Central memory CD4-positive, alpha-beta T cell (primary cell): ENCODE data around the gene HBD.

Experiments used
- DNase-seq: peaks from one replicate; pipeline ENCODE4 v3.0.0; 2022

HBD gene

DNA sequence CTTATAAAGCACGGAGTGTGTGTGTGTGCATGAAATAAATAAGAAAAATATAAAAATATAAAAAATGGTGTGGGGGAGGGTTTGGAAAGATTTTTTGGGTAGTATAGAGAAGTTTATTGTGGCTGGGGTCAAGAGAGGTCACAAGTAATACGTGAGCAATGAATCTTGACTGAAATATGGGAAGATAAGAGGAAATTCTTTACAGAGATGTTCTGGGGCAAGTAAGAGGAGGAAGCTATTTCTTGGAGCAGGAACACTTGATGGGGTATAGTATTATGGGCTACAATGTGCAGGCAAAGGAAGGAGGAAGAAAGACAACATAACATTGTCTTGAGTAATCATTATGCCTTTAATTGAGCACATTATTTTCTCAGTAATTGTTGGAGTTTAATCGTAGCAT lies 2.1 kb downstream of the HBD start:
- DNase-seq: no peak

DNA sequence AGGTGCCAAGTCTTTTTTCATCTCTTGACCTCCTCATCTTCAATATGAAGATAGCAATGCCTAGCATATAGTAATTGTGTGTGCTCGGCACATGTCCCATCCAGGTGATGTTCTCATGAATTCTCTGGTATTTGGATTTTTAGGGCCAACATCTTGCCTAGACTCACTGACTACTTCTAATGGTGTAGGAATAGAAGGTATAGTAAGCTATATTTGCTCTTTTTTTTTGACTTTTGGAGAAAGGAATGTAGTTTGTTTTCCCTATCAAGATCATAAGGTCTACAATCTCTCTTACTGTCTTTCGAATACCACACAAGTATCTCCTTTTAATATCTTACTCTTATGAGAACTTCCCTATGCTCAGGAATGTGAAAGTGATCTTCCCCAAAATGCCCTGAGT lies 3.2 kb downstream of the HBD start:
- no peak for DNase-seq

DNA sequence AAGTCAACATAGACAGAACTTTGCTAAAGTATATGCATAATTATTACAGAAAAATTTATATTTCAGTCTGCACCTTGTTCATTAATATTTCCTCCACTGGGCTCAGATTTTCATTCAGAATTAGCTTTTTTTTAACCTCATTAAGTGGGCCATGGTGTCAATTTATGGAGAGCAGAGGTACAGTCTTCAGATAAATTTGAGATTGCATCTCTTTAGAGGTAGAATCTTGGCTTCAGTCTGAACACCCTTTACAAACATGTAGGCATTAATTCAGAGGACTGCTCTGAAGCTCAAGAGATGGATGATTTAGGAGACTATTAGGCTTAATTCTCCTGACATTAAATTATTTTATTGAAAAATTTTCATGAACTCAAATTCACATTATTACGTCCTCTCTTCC lies 4.0 kb downstream of the HBD start:
- DNase-seq: no peak

DNA sequence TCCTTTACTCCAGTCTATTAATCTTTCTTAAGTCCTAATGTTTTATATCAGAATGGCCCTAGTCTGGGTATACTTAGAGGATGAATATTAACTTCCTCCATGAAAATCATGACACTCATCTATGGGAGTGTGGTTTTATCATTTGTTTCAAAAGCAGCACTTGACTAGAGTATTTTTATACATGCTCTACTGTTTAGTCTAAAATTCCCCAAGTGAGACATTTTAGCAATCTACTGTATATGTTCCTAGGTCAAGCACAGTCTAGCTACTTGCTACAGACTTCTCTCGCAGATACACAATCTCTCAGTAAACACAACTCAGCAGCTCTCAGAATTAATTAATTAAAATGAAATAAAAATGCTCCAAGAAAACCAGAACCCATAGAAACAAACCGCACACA lies 4.5 kb downstream of the HBD start:
- DNase-seq: no peak

DNA sequence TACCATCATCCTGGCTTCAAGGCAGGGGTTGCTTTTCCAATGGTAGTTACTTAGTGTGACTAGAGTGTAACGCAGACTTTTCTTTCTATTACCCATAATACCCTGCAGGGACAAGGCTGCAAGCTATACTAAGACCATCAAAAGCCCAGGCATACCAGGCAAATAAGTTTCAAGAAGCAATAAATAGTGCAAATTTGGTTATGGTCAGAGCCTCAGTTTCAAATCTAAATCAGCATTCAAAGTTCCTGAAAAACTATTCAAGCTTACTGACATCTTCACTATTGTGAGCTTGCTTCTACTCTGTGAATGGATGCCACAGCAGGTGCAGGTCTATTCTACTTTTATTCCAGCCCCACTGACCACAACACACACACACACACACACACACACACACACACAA lies 4.9 kb downstream of the HBD start:
- no peak for DNase-seq

DNA sequence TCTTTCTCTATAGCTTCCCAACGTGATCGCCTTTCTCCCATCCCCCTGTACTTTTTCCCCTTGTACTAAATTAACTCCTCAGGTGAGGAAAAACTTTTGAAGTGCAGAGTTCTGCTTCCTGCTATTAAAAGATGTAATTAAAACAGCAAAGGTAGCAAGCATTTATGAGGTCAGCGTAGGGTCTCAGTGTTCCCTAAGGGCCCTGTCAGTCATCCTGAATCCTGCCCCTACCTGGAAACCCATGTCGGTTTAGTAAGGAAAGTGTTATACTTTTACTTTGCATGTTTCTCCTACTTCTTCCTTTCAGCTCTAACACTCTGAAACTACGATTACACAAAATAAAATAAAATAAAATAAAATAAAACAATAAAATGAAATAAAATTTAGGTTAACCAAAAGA lies 6.2 kb downstream of the HBD start:
- DNase-seq: no peak

DNA sequence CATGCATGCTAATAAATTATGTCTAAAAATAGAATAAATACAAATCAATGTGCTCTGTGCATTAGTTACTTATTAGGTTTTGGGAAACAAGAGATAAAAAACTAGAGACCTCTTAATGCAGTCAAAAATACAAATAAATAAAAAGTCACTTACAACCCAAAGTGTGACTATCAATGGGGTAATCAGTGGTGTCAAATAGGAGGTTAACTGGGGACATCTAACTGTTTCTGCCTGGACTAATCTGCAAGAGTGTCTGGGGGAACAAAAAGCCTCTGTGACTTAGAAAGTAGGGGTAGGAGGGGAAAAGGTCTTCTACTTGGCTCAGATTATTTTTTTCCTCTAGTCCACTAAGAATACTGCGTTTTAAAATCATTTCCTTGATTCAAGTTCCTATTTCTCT lies 6.6 kb downstream of the HBD start:
- no peak for DNase-seq

DNA sequence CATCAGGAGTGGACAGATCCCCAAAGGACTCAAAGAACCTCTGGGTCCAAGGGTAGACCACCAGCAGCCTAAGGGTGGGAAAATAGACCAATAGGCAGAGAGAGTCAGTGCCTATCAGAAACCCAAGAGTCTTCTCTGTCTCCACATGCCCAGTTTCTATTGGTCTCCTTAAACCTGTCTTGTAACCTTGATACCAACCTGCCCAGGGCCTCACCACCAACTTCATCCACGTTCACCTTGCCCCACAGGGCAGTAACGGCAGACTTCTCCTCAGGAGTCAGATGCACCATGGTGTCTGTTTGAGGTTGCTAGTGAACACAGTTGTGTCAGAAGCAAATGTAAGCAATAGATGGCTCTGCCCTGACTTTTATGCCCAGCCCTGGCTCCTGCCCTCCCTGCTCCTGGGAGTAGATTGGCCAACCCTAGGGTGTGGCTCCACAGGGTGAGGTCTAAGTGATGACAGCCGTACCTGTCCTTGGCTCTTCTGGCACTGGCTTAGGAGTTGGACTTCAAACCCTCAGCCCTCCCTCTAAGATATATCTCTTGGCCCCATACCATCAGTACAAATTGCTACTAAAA lies 7.5 kb downstream of the HBD start, which contains the start of gene HBB:
HBB (minus strand) TSS at position 340 of the 579 bp plus-strand sequence; CDS start at position 290, 50 bp downstream.
- DNase-seq: no peak

DNA sequence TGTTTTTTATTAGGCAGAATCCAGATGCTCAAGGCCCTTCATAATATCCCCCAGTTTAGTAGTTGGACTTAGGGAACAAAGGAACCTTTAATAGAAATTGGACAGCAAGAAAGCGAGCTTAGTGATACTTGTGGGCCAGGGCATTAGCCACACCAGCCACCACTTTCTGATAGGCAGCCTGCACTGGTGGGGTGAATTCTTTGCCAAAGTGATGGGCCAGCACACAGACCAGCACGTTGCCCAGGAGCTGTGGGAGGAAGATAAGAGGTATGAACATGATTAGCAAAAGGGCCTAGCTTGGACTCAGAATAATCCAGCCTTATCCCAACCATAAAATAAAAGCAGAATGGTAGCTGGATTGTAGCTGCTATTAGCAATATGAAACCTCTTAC lies 8.8 kb downstream of the HBD start:
- DNase-seq: no peak

DNA sequence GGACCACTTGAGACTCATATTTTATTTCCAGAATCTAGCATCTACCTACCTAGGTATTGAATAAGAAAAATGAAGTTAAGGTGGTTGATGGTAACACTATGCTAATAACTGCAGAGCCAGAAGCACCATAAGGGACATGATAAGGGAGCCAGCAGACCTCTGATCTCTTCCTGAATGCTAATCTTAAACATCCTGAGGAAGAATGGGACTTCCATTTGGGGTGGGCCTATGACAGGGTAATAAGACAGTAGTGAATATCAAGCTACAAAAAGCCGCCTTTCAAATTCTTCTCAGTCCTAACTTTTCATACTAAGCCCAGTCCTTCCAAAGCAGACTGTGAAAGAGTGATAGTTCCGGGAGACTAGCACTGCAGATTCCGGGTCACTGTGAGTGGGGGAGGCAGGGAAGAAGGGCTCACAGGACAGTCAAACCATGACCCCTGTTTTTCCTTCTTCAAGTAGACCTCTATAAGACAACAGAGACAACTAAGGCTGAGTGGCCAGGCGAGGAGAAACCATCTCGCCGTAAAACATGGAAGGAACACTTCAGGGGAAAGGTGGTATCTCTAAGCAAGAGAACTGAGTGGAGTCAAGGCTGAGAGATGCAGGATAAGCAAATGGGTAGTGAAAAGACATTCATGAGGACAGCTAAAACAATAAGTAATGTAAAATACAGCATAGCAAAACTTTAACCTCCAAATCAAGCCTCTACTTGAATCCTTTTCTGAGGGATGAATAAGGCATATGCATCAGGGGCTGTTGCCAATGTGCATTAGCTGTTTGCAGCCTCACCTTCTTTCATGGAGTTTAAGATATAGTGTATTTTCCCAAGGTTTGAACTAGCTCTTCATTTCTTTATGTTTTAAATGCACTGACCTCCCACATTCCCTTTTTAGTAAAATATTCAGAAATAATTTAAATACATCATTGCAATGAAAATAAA lies 9.5 kb downstream of the HBD start:
- no peak for DNase-seq

DNA sequence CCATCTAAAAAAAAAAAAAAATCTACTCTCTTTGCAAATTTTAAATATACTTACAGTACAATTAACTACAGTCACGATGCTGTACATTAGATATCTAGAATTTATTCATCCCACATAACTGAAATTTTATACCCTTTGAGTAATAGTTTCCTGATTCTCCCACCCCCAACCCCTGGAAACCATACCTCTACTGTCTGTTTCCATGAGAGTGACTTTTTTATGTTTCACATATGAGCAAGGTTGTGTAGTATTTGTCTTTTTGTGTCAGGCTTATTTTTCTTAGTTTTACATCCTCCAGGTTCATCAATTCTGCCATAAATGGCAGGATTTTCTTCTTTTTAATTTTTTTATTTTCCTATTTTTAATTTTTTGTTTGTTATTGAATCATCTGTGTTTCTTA lies 10.6 kb downstream of the HBD start:
- DNase-seq: no peak

DNA sequence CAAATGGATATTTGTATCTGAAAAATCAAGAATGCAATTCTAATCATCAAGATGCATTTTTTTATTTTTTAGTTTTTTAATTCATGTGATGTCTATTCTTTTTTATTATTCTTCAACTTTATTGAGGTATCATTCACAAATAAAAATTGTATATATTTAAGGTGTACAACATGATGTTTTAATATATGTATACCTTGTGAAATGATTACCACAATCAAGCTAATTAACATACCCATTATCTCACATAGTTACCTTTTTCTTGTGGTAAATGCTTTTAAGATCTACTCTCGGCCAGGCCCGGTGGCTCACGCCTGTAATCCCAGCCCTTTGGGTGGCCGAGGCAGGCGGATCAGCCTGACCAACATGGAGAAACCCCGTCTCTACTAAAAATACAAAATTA lies 11.1 kb downstream of the HBD start:
- no peak for DNase-seq

DNA sequence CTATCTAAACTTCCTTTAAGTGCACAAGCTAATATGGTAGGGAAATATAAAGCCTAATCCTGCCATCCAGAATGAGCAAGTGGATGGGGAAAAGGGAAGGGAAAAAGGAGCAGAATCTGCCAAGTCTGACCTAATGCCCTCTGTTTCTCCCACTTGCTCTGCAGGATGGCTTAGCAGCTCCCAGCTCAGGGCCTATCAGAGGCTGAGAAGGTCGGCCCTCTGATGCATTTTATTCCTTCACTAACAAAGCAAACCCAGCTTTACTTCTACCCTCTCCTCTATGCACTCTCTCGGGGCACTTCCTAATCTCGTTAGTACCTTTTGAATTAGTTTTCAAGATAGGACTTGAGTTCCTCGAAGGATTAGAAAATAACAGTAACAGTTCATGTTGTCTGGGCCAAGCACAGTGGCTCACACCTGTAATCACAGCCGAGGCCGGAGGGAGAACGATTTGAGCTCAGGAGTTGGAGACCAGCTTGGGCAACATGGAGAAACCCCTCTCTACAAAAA lies 23.9 kb downstream of the HBD start:
- DNase-seq: no peak

DNA sequence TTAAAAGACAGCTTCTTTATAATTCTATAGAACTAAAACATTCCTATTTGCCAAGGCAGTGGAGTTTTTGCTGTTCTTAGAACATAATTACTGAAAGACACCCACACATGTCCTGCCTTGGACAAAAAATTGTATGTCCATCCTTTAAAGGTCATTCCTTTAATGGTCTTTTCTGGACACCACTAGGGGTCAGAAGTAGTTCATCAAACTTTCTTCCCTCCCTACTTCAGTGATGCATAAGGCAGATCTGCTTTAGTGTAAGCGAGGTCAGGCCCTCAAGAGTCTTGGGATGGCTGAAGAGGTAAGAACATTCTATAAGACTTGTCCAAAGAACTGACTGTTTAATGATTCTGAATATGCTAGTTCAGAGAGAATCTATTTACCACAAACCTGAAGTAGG lies 29.5 kb downstream of the HBD start:
- no peak for DNase-seq

DNA sequence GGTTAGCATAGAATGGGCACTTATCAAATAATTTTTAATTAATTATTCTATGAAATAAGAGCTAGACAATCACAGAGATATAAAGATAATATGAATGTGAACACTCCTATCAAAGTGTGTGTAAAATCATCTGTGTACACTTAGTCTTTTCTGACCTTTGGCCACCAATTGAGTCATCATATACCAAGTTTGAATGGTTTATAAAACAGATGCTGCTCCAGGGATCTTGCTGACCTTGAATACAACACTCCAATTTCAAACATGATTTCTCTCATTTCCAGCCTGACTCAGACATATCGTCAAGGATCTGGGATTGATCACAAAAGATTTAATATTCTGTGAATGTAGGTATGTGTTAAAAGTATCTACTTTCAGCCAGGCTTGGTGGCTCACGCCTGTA lies 30.9 kb downstream of the HBD start:
- DNase-seq: no peak

DNA sequence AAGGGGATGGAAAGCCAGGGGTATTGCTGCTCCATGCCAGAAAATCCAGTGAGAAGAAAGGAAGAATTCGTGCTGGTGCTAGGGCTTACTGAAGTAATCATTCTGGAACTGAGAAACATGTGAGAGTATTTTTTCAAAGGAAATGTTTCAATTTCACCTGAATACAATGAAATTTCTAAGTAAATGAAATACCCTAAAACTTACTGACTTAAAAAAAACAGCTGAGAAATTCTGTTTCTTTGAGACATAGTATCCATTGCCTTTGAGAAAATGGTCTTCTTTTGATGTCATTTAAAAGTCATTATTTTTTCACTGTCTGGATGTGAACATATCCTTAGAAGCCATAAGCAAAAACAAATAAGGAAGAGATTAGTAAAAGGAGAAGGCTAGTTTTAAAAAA lies 33.7 kb downstream of the HBD start, which contains the start of gene OR51V1:
OR51V1 (minus strand) TSS at position 101 of the 400 bp plus-strand sequence; CDS start at position 101, 0 bp downstream.
- no peak for DNase-seq

DNA sequence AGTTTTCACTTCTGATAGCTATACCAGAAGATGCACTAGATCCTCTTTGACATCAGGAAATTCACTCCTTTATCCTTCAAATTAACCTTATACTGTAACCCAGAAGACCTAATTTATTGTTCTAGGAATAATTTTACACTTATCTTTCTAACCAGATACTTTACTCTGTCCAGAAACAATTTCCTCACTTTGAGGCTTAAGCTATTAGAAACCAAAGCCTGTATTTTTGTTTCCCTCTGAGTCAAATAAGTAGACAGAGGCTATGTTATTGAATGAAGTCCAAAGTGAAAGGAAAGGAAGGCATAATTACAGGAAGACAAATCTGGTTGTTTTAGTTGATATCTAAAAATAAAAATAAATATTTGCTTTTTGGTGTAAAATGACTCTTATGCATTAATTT lies 36.0 kb downstream of the HBD start:
- DNase-seq: no peak

DNA sequence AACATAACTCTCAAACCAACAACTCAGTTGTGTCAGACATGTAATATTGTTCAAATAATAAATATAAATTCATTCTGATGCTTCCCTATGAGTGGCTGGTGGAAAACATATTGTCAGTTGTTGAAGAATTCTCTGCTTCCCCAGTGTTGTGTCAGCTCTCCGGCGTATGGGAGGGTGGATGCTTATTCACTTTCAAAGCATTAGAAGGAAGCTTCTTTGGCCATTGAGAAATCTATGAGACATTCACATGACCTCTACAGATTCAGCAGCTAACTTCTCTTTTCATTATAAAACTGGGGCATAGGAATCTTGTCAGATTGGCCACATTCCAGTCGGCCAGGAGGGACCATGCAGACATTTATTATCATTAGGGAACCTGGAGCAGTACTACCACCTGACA lies 36.7 kb downstream of the HBD start:
- no peak for DNase-seq

DNA sequence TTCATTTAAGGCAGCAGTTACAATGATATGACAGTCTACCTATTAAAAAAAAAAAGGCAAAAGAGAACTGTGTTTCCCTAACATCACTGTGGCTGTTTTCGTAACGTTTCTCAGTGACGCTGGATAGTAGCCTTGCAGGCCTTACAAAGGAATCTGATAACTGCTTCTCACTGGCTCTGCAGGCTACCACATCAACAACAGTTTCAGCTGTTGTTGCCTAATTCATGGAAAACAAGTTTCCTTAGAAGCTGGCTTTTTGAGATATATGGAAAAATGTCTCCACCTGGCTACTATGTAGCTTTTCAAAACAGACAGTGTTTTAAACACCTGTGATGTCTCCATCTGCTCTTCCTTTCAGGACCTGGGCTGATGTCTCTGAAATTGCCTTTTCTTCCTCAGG lies 37.6 kb downstream of the HBD start:
- DNase-seq: no peak

DNA sequence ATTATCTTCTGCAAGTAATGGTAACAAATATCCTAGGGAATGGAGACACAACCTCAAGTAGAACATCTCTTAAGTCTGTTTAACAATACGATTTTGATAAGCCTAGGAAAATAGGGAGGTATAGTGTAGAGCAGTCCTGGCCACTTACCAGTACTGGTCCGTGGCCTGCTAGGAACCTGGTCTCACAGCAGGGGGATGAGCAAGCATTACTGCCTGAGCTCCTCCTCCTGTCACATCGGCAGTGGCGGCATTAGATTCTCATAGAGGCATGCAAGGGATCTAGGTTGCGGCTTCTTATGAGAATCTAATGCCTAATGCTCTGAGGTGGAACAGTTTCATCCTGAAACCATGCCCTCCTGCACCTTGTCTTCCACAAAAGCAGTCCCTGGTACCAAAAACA lies 38.2 kb downstream of the HBD start:
- no peak for DNase-seq

DNA sequence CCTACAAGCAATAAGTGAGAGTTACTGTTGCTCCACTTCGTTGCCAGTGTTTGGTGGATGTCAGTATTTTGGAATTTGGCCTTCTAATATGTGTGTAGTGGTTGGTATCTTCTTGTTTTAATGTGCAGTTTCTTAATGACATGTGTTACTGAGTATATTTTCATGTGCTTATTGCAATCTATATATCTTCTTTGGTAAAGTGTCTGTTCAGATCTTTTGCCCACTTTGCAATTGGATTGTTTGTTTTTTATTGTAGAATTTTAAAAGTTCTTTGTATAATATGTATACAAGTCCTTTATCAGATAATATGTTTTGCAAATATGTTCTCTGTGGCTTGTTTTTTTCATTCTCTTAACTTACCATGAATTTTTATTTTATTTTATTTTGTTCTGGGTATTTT lies 41.5 kb downstream of the HBD start:
- DNase-seq: no peak

DNA sequence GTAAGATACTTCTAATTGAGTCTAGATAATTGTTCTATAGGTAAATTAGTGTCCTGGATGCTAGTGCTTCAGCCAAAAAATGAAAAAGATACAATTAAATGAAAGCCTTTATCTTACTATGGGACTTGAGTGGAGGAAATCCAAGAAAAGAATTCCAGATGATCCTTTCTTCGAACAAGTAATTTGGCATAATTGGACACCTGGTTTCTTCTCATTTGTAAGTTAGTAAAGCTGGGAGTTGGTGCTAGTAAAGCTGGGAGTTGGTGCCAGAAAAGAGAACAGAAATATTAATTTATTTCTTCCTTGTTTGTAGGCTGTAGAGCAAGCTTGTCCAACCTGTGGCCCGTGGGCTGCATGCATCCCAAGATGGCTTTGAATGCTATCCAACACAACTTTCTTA lies 46.1 kb downstream of the HBD start:
- DNase-seq: no peak
